MM.1S (cell line): ENCODE results near the gene TSC2.

Experiments used
- CTCF ChIP-seq: fragments of 300-600 bp; sonication (generic); IDR thresholded peaks from 2 replicates; pipeline ENCODE4 v1.5.1; 2016; ENCODE audit warnings: antibody characterized with exemption, low read length, mixed read lengths
- EZH2 ChIP-seq: fragments of 300-600 bp; sonication (generic); optimal IDR thresholded peaks from 2 replicates; pipeline ENCODE3; 2017; ENCODE audit warnings: low read depth, mild to moderate bottlenecking, antibody characterized with exemption, low read length, mixed read lengths
- EZH2phosphoT487 ChIP-seq: fragments of 300-600 bp; sonication (generic); IDR thresholded peaks from 2 replicates; pipeline ENCODE4 v1.6.1; 2018; ENCODE audit warnings: antibody characterized with exemption, low read length

- TF ChIP-seq CTCF (no peak), EZH2phosphoT487 (no peak), EZH2 (no peak)
Observed at GRCh38 chr16:2015117-2015946, 32.5 kb upstream of the TSC2 start.
